COLO668 (cell line): ENCODE measurements around the gene IL23R.
A peak's percentile ranks its signal among the peaks of the same experiment; 100 is the strongest.

Experiments
- DNase-seq: peaks from one replicate; lab custom pipeline; 2025; ENCODE audit not compliant: unreplicated experiment; lab: John Stamatoyannopoulos, UW

IL23R gene

GRCh38 chr1:67148516-67149178, 17.6 kb upstream of the IL23R start:
- no peak for DNase-seq

GRCh38 chr1:67149179-67149770, 17.0 kb upstream of the IL23R start:
- peak; percentile 83 for DNase-seq

GRCh38 chr1:67150931-67151330, 15.3 kb upstream of the IL23R start:
- no peak for DNase-seq

- DNase-seq, result no peak
Observed at GRCh38 chr1:67158401-67158800, 7.9 kb upstream of the IL23R start.

- no peak for DNase-seq
Observed at GRCh38 chr1:67159233-67159632, 7.0 kb upstream of the IL23R start.

GRCh38 chr1:67162954-67163353, 3.3 kb upstream of the IL23R start:
- DNase-seq, result peak; percentile 75

- no peak for DNase-seq
Observed at GRCh38 chr1:67165468-67166041, 699 bp upstream of the IL23R start.

GRCh38 chr1:67169496-67169895, 3.2 kb downstream of the IL23R start:
- no peak for DNase-seq

- no peak for DNase-seq
Observed at GRCh38 chr1:67169932-67170331, 3.7 kb downstream of the IL23R start.

- DNase-seq, result no peak
Observed at GRCh38 chr1:67170751-67171573, 4.7 kb downstream of the IL23R start.

GRCh38 chr1:67171574-67171955, 5.3 kb downstream of the IL23R start:
- DNase-seq, result no peak

GRCh38 chr1:67171978-67172377, 5.7 kb downstream of the IL23R start:
- DNase-seq, result no peak

- no peak for DNase-seq
Observed at GRCh38 chr1:67173988-67174387, 7.7 kb downstream of the IL23R start.

GRCh38 chr1:67174716-67175284, 8.5 kb downstream of the IL23R start:
- DNase-seq, result no peak

- DNase-seq, result no peak
Observed at GRCh38 chr1:67175530-67176087, 9.4 kb downstream of the IL23R start.

- DNase-seq, result no peak
Observed at GRCh38 chr1:67184838-67185421, 18.7 kb downstream of the IL23R start.

GRCh38 chr1:67188137-67188536, 21.9 kb downstream of the IL23R start:
- DNase-seq, result no peak

GRCh38 chr1:67189953-67190352, 23.7 kb downstream of the IL23R start:
- no peak for DNase-seq

- no peak for DNase-seq
Observed at GRCh38 chr1:67190410-67190809, 24.2 kb downstream of the IL23R start.

GRCh38 chr1:67190942-67191341, 24.7 kb downstream of the IL23R start:
- DNase-seq, result no peak
